GM12873 (cell line): Measurements from ENCODE around the gene DGKD.

Experiments used
- TF ChIP-seq, protein P1 (sequence below): IDR thresholded peaks from 2 replicates; pipeline ENCODE4 v1.5.1; 2012; ENCODE audit warnings: low read depth, mild to moderate bottlenecking, moderate library complexity, low read length, control low read depth; ENCODE audit not compliant: insufficient read depth; ENCODE audit errors: missing control alignments

DGKD gene

GRCh38 chr2:233386382-233387041 is 32.2 kb downstream of the DGKD start:
- TF ChIP-seq, protein P1, sequence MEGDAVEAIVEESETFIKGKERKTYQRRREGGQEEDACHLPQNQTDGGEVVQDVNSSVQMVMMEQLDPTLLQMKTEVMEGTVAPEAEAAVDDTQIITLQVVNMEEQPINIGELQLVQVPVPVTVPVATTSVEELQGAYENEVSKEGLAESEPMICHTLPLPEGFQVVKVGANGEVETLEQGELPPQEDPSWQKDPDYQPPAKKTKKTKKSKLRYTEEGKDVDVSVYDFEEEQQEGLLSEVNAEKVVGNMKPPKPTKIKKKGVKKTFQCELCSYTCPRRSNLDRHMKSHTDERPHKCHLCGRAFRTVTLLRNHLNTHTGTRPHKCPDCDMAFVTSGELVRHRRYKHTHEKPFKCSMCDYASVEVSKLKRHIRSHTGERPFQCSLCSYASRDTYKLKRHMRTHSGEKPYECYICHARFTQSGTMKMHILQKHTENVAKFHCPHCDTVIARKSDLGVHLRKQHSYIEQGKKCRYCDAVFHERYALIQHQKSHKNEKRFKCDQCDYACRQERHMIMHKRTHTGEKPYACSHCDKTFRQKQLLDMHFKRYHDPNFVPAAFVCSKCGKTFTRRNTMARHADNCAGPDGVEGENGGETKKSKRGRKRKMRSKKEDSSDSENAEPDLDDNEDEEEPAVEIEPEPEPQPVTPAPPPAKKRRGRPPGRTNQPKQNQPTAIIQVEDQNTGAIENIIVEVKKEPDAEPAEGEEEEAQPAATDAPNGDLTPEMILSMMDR = no peak

GRCh38 chr2:233387225-233387624 is 32.9 kb downstream of the DGKD start:
- TF ChIP-seq, protein P1 = no peak

GRCh38 chr2:233387667-233388528 is 33.6 kb downstream of the DGKD start:
- TF ChIP-seq, protein P1 = no peak

DNA sequence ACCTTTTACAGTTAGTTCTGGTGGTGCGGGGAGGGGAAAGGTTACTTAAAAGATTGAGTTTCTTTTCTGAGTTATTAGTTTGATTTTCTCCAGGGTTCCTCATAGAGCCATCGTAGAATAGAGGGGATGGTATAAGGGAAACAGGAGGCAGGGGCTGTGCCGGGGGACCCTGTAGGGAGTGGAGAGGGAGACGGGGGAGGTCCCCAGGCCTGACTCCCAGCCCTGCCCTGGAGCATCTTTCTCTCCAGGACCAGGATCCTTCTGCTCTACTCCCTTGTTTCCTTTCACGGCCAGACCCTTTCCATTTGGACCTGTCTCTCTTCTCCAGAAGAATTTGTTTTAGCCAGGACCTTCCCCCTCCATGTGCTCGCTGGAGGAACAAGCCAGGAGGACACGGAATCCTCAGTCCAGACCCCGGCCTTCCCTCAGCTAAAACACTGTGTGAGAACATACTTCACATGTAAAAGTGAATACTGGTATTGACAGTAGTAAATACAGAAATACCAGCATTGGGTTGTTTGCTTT is 35.4 kb downstream of the DGKD start:
- TF ChIP-seq, protein P1 = no peak

GRCh38 chr2:233395687-233396086 is 41.4 kb downstream of the DGKD start:
- TF ChIP-seq, protein P1 = no peak

- TF ChIP-seq, protein P1 = peak; percentile 10
These were observed 45.3 kb downstream of the DGKD start for GRCh38 chr2:233399306-233400225.
